ENCODE data around the gene TOMM40L.
"Not testable (repeated sequence)": the region's sequence is repeated elsewhere in the genome, so short reads cannot be mapped to it uniquely, and the experiment has no call there.

TOMM40L gene

DNA sequence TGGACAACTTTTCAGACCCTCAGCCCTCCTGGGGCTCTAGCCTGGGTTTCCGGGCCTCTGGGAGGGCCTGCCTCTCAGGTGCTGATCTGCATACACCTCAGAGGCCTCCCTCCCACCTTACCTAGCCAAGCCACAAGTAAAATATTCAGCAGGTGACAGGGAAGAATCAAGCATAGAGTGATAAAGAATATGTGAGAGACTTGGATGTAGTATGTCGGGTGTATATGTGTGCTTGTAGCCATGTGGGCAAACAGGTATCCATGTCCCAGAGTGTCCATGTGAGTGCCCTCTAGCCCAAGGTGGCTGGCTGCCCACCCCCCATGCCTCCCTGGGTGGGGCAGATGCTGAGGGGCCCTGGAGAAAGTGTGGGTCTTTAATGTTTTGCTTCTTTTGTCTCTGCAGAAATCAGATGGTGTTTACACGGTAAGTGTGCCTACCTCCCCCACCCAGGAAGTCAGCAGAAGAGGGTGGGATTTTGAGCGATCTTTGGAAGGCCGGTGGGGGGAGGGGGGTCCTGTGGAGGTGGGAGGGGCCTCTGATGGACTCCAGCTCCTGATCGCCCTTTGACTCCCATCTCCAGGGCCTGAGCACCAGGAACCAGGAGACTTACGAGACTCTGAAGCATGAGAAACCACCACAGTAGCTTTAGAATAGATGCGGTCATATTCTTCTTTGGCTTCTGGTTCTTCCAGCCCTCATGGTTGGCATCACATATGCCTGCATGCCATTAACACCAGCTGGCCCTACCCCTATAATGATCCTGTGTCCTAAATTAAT, 7.4 kb upstream of the TOMM40L start:
- DNase-seq: no peak

DNA sequence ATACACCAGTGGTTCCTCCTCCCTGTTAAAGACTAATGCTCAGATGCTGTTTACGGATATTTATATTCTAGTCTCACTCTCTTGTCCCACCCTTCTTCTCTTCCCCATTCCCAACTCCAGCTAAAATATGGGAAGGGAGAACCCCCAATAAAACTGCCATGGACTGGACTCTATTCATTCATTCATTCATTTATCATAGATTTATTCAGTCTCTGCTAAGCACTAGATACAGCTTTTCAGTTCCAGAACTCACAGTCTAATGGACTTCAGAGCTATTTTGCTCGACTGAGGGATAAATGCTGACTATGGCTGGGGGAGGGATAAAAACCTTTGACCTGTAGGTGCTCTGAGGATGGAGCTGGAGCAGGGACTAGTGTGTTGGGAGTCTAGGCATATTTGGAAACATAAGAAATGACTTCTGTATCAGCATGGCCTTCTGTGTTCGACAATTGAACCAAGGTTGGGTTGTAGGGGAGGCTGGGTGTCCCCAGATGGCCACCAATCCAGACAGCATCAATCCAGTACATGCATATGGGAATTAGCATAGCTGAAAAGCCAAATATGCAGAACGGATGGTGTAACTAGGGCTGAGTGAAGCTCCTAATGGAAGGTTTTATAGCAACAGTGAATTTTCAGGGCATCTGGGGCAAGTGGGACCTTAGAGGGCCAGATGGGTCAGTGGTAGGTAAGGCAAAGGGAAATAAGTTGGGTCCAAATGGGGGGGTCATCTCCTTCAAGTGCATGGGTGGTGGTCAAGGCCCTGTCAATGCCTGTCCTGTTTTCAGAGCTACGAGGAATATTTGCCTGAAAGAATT, 6.6 kb upstream of the TOMM40L start:
- no peak for DNase-seq

DNA sequence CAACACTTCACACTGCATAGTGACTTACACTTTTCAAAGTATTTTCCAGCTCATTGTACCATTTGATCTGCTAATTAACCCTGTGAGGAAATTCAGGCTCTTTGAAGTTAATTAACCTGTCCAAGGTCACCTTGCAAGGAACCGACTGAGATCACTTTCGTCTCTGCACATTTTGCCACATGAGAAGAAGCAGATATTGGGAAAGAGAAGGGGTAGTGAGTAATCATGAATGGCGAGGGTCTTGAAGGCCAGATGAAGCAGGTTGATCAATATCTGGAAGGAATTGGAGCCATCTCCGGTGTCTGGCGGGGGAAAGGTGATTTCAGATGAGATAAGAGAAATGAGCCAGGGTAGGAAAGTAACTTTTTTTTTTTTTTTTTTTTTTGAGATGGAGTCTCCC, 5.9 kb upstream of the TOMM40L start:
- DNase-seq: no peak

DNA sequence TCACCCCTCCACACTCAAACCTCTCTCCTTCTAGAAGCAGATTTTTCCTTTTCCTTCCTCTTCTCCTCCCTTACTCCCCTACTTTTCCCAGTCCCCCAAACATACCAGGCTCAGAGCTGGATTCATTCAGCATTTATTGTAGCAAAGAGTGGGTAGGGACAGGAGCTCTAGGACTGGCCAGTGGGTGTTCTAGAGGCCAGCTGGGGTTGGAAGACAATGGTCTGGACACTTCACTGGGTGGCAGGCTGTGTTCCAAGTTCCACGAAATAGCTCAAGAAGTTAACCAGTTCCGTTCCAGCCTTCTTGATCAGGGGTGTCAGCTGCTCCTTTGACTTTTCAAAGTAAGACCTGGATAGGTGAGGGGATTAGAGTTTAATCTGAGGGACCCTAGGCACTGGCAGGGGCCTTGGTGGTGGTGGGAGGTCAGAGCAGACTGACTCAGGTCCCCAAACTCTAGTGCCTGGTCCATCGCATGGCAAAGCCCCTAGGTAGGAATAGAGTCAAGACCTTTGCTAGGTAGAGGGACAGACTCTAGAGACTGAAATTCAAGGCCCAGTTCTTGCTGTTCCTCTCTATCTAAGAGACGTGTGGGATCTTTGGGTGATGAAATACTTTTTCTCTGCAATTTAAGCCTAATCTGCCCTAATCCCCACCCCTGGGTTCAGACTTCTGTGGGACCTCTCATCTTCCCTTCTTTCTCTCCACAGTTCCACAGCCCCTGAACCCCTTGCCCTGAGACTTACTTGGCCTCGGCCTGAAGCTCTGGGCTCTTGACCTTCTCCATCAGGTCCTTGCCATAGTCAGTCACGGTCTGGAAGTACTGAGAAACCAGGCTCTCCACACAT, 3.5 kb upstream of the TOMM40L start:
- DNase-seq: no peak

DNA sequence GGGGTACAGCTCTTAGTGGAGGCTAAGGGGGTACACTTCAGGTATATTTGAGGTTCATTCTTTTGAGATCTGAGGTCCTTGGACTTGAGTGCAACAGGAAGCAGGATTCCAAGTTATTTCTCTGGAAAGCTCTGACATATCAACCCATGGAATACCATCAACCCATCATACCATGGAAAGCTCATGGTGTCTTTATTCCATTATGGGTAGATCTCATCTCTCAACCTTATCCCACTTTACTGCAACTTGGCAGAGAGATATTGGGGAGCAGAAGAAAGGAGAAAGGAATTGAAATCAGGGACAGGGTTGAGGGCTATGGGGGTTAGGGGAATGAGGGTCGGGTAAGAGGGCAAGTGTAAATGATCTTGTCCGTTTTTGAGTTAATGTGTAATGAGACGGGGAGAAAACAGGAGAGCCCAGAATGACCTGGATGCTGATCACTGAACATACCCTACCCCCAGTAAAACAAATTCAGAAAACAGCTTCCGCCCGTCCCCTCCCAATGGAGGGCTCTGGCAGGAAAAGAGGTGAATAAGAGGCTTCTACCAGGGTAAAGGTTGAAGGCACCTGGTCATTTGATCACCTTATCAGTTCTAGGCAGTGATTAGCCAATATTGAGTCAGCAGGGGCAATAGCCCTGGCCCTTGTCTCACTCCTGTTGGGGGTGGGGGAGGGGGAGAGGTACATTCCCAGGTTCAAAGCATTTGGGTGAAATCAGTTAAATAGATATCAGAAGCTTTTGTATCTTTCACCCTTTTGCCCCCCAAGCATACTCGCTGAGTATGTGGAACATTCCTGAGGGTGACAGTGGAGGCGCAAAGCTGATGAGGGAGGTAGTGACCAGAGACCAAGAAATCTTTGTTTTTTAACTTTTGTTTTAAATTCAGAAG, 1.8 kb upstream of the TOMM40L start:
- DNase-seq: no peak

DNA sequence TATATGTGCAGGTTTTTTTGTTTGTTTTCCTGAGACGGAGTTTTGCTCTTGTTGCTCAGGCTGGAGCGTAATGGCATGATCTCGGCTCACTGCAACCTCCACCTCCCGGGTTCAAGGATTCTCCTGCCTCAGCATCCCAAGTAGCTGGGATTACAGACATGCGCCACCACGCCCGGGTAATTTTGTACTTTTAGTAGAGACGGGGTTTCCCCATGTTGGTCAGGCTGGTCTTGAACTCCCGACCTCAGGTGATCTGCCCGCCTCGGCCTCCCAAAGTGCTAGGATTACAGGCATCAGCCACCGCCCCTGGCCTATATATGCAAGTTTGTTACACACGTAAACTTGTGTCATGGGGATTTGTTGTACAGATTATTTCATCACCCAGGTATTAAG, 1.2 kb upstream of the TOMM40L start:
- not testable (repeated sequence) for DNase-seq

DNA sequence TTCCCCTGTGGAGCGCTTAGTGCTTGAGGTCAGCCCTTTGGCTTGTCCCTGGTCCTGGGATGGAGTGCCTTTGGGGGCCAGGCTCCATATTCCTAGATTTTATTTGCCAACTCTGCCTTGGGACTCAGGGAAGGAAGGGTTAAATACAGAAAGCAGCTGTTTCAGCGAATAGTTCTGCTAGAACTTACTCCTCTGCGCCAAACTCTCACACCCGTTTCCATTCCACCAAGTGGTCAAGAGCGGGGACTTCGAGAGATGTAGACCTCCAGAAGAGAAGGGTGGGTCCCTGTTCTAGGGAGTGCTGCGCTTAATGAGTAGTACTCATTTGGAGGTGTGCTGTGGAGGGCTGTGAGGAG, 704 bp upstream of the TOMM40L start:
- DNase-seq: no peak

DNA sequence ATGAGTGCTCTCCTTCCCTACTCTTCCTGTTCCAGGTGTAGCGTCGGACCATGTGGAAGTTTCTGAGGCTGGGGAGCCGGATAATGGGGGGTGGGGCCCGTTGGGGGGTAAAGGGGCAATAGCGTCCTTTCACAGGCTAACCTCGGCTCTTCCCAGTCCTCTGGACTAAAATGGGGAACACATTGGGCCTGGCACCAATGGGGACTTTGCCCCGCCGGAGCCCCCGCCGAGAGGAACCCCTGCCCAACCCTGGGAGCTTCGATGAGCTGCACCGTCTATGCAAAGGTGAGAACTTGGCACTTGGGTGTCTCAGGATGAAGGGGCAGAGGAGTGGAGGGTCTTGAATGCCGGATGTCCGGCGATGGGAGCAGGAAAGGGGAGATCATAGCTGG, 456 bp downstream of the TOMM40L start:
- DNase-seq: no peak

DNA sequence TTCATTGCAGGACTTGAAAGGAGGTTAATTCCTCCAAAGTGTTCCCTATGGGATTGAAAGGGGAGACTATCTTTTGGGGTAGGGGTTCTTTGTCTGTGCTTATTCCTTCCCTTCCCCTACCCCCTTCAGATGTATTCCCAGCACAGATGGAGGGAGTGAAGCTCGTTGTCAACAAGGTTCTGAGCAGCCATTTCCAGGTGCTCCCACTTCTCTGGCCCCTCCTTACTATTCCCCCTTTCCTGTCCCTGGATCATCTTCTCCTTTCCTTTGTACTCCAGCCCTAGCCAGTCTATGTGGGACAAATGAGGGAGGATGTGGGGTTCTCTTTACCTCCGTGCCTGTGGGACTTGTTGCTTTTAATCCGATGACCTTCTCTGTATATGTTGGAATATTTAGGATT, 899 bp downstream of the TOMM40L start:
- DNase-seq: no peak

DNA sequence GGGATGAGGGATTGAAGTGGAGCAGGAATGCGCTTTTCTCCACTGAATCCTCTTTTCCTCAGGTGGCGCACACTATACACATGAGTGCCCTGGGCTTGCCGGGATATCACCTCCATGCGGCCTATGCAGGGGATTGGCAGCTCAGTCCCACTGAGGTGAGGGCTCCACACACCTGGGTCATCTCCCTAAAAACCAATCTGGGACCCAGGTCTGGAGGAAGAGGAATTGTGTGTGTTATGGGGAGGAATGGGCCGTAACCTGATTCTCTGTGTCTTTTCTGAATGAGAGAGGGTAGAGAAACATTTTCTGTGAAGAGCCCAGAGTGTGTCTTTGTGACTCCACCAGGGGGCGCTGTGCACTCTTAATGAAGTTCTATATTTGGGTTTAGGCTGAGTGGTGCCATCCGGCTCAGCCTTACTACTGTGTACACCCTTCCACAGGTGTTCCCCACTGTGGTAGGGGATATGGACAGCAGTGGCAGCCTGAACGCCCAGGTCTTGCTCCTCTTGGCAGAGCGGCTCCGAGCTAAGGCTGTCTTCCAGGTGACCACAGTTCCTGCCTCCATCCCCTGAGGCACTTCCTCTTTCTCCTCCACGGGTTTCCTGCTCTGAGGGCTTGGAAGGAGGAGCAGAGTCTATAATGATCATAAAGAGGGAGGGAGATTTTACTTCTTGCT, 1.5 kb downstream of the TOMM40L start:
- peak in 57 of 58 donors; percentile 9 to 93 (median 65) for DNase-seq

DNA sequence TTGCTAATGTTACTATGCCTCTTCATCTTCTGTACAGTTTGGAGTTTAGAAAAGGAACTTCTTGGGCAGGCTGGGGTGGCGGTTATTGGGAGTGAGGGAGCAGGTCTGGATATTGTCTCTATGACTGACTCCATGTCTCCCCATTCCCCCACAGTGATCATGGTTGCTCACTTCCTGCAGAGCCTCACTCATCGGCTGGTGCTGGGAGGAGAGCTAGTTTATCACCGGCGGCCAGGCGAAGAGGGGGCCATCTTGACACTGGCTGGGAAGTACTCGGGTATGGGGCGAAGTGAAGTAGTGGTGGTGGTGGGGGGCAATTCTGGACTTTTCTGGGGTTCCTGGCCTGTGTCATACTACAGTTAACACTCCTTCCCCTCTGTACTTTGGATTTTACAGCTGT, 2.2 kb downstream of the TOMM40L start:
- DNase-seq: no peak

DNA sequence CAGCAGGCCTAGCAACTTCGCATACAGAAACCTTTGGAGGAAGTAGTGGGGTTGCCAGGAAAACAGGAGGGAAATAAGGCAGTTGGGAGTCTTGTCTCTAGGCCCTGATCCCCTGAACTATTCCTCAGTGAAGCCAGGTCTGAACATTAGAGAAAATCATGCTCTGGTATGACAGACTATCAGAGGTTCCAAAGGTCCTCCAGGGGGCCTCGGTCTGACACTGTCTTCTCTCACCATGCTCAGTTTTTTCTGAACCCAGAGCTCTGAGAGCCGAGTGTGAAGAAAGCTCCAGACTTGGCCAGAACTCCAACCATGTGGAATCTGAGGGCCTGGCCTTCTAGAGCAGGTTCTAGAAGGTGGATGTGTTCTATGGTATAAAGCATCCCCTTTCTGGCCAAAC, 4.0 kb downstream of the TOMM40L start:
- DNase-seq: no peak

DNA sequence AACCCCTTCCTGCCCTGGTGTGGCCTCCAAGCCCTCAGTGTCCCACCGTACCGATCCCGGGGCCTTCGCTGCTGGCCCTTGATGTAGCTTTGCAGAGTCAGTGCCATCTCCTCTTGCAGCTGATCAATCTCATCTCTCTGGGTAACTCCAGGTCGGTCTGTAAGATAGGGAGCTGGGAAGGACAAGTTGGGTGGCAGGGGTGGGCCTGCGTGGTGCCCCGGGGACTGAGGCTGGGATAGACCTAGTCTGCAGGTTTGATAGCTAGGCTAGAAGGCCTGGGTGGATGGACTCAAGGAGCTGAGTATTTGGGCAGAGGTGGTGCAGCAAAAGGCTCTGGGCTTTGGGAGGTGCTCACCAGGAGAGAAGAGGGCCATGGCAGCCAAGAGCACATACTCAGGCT, 4.9 kb downstream of the TOMM40L start:
- DNase-seq: no peak

DNA sequence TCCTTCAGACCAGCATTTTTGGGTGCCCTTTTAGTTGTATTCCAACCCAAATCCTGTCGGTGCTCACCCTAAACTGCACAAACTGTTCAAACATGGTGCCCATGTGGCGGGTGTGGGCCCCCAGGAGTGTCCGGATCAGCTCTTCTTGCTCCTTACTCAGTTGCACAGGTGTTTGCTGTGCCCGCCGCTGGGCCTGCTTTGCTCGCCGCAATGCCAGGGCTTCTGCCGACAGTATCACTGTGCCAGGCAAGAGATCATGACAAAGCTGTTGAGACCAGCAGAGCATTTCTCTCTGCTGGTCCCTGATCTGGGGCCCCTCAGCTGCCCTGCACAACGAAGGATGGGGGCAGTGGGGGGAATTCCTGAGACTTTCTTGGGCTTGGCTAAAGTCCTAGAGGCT, 7.2 kb downstream of the TOMM40L start:
- DNase-seq: no peak

DNA sequence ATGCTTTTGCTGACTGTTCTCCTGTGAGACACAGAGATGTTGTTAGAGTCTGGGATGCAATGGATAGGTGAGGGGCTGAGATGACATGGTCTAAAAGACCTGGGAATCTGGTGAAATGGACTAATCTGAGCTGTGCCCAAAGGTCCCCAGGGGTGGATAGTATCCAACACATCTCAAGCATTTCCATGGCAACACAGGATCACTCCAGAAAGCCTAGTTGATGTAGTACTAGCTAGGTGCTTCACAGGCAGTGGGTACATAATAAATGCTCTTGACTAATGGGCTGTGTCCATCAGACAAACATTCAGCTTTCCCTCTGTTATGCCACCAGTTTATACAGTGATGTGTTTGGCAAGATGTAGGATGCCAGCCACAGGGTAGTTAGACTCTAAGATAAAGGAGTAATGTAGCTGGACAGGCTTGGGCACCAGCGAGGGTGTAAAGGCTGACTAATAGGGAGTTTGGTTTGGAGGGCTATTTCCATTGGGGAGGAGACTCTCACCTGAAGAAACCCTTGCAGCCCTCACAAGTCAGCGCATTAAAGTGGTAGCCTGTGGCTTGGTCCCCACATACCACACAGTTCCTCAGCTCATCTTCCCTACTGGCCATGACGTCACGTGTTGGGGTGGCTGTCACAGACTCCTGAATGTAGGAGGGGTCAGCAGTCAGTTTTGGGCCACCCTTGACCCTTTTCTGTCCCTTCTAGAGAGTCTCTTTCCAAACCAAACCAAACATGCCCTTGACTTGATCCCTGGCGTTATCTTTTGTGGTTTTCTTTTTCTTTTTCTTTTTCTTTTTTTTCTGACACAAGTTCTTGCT, 10.3 kb downstream of the TOMM40L start:
- no peak for DNase-seq

DNA sequence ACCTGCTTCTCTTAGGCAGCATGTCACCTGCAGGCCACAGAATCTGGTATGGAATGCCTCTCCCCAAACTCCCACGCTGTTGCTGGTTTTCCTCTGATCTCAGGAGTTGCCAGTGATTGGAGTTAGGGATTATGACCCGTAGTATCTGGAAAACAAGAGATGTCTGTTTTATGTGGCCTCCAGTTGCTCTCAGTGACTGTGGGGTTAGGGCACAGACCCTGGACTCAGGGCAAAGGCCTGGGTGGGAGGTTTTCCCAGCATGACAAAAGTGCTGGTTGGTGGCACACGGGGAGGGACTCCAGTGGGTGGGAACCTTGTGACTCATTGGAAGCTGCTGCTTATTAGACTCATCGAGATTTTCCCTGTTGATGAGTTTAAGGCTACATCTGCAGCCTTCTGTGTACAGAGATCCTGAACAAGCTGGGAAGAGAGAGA, 12.2 kb downstream of the TOMM40L start, which contains the start of gene NR1I3:
NR1I3 (minus strand) TSS at position 165 of the 435 bp plus-strand sequence. CDS start 1,638 bp downstream, outside the sequence.
- DNase-seq: peak in 1 of 58 donors; percentile 18

DNA sequence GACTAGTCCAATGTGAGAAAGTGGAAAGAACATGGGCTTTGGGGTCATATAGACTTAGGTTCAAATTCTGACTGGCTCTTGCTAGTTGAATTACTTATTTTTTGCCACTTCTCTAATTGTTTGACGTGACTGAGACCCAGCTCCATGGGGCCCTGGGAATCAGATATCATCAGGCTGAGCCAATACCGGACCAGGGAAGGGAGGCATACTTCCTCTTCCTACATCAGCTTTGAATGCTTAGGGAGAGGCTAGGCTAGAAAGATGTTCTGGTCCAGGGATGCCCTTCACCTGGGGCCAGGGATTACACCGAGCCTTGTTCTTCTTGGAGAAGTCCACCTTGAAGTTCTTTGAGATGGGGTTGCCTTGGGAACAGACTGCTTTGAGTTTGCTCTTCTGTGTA, 15.8 kb downstream of the TOMM40L start:
- no peak for DNase-seq

DNA sequence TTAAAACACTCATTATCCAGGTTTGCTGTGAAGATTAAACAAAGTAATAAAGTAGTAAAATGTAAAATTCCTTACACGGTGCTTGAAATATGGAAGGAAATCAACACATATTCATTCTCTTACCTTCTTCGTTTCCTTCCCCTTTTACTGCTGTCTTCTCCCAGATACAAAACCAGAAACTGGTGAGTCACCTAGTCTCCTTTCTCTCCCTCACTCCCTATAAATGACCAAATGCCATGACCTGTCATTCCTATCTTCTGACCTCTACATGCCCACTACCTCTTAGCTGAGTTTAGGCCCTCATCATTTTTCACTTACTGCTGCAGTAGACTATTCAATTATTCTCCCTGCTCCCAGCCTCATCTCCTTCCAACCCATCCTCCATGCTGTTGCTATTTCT, 16.5 kb downstream of the TOMM40L start:
- no peak for DNase-seq

DNA sequence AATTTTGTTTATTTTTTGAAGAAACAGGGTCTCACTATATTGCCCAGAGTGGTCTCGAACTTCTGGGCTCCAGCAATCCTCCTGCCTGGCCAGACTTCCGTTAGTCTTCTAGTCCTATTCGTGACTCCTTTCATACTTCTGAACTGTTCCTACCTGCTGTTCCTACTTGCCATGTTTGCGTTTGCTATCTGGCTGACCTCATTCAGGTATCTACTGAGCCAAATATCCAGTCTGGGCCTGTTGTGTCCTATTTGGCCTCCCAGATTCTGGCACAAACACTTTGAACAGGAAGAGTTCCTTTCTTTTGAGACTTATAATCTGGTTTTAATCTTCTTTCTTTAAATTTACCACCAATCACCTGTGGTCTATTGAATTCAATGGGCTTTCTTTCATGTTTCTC, 19.0 kb downstream of the TOMM40L start:
- no peak for DNase-seq
